ENCODE data around the gene CYP19A1. TPM values are rescaled to one million over a fixed set of nuclear protein-coding genes. Genes with fewer than 3 reads are reported as not detected.

CYP19A1 gene
- total RNA-seq, 1 experiment from 2014 or later, result 0.94 TPM

GRCh38 chr15:51244423-51244869 is 94.0 kb downstream of the CYP19A1 start:
- Histone ChIP-seq H3K4me3 (no peak overlapping the region), H3K4me1 (replicated peaks; ENCODE audit: insufficient read depth) (peaks cover 17% of the 10 kb centered on the region), H3F3A (ENCODE audit: insufficient read depth, low read depth) (no peaks in the 10 kb centered on the region), H3K9me2 (ENCODE audit: insufficient read depth) (no peaks in the 10 kb centered on the region), H3K36me3 (ENCODE audit: low read depth) (no peaks in the 10 kb centered on the region), H3K79me2 (ENCODE audit: low read depth) (no peaks in the 10 kb centered on the region), H2AFZ (no peak overlapping the region), H3K27me3 (ENCODE audit: insufficient read depth, low read depth) (no peaks in the 10 kb centered on the region), H3K4me2 (no peak overlapping the region), H3K27ac (peak overlapping the region; percentile 52), H4K20me1 (ENCODE audit: insufficient read depth) (no peaks in the 10 kb centered on the region), H3K9me3 (ENCODE audit: insufficient read depth, low read depth) (no peaks in the 10 kb centered on the region)
- ChIA-PET CTCF (no interaction called here), POLR2A (ENCODE audit: unreplicated experiment) (no interaction called here)
- no TSS peak for BruUV-seq (replicated peaks)
- TF ChIP-seq CTCF (conservative IDR thresholded peaks at IDR 0.05) (no peak), EZH2 (IDR thresholded peaks at IDR 0.05; ENCODE audit: low read depth) (no peak)
- intact Hi-C loops (cut with micrococcal nuclease; ENCODE audit: unreplicated experiment), result no loop called here
- DNase-seq, result no peak

GRCh38 chr15:51243774-51244173 is 94.6 kb downstream of the CYP19A1 start:
- CTCF ChIA-PET, result interaction anchor here (0.6 kb wide), 1 partner anchor 92 kb away, joined by 4 read pairs; no protein-coding TSS in a partner anchor
- Histone ChIP-seq H3F3A (ENCODE audit: insufficient read depth, low read depth) (no peaks in the 10 kb centered on the region), H3K4me3 (no peak overlapping the region), H3K27ac (peak overlapping the region; percentile 52), H3K79me2 (ENCODE audit: low read depth) (no peaks in the 10 kb centered on the region), H3K4me1 (replicated peaks; ENCODE audit: insufficient read depth) (peaks cover 17% of the 10 kb centered on the region), H3K4me2 (peak overlapping the region; percentile 19; the same call in 1 of the 2 replicates), H2AFZ (no peak overlapping the region), H3K9me2 (ENCODE audit: insufficient read depth) (no peaks in the 10 kb centered on the region), H3K36me3 (ENCODE audit: low read depth) (no peaks in the 10 kb centered on the region), H3K9me3 (ENCODE audit: insufficient read depth, low read depth) (no peaks in the 10 kb centered on the region), H4K20me1 (ENCODE audit: insufficient read depth) (no peaks in the 10 kb centered on the region), H3K27me3 (ENCODE audit: insufficient read depth, low read depth) (no peaks in the 10 kb centered on the region)
- POLR2A ChIA-PET (ENCODE audit: unreplicated experiment), result interaction anchor here (0.6 kb wide), 1 partner anchor 698 kb away, joined by 11 read pairs; no protein-coding TSS in a partner anchor
- intact Hi-C loops (cut with micrococcal nuclease; ENCODE audit: unreplicated experiment), result no loop called here
- no peak for TF ChIP-seq EZH2 (IDR thresholded peaks at IDR 0.05; ENCODE audit: low read depth)
- TF ChIP-seq CTCF (conservative IDR thresholded peaks at IDR 0.05), result no peak
- BruUV-seq (replicated peaks), result no TSS peak
- no peak for DNase-seq

- intact Hi-C loops (cut with micrococcal nuclease; ENCODE audit: unreplicated experiment), result no loop called here
- H3F3A ChIP-seq (ENCODE audit: insufficient read depth, low read depth), result no peaks in the 10 kb centered on the region
Measured at GRCh38 chr15:51240066-51240465, 98.3 kb downstream of the CYP19A1 start.

More at GRCh38 chr15:51240066-51240465, 98.3 kb downstream of the CYP19A1 start:
- TF ChIP-seq CTCF (conservative IDR thresholded peaks at IDR 0.05) (no peak), EZH2 (IDR thresholded peaks at IDR 0.05; ENCODE audit: low read depth) (no peak)
- no peak overlapping the region for H3K4me3 ChIP-seq
- no TSS peak for BruUV-seq (replicated peaks)
- H3K9me2 ChIP-seq (ENCODE audit: insufficient read depth), result no peaks in the 10 kb centered on the region
- DNase-seq, result no peak
- no peaks in the 10 kb centered on the region for H3K27me3 ChIP-seq (ENCODE audit: insufficient read depth, low read depth)
- no peak overlapping the region for H2AFZ ChIP-seq
- ChIA-PET CTCF (no interaction called here), POLR2A (ENCODE audit: unreplicated experiment) (no interaction called here)
- no peaks in the 10 kb centered on the region for H4K20me1 ChIP-seq (ENCODE audit: insufficient read depth)
- no peaks in the 10 kb centered on the region for H3K79me2 ChIP-seq (ENCODE audit: low read depth)
- peaks cover 17% of the 10 kb centered on the region for H3K4me1 ChIP-seq (replicated peaks; ENCODE audit: insufficient read depth)
- no peaks in the 10 kb centered on the region for H3K36me3 ChIP-seq (ENCODE audit: low read depth)
- peak overlapping the region; percentile 34 for H3K4me2 ChIP-seq
- H3K27ac ChIP-seq, result no peak overlapping the region
- no peaks in the 10 kb centered on the region for H3K9me3 ChIP-seq (ENCODE audit: insufficient read depth, low read depth)

Data from PC-9 (cell line).